ENCODE results near the gene RND1. TPM values are rescaled to one million over a fixed set of nuclear protein-coding genes. Genes with fewer than 3 reads are reported as not detected.
"Not testable (repeated sequence)": the region's sequence is repeated elsewhere in the genome, so short reads cannot be mapped to it uniquely, and the experiment has no call there.

RND1 gene
- total RNA-seq, 2 donors from 2014 or later: 0.70 TPM; not detected in 1

- no peak overlapping the region for H3K27ac ChIP-seq
- H3K36me3 ChIP-seq: no peaks in the 10 kb centered on the region
- no peaks in the 10 kb centered on the region for H3K27me3 ChIP-seq
- no peaks in the 10 kb centered on the region for H3K9me3 ChIP-seq
- no peak overlapping the region for H3K4me3 ChIP-seq
- H3K4me1 ChIP-seq: peaks cover 0 to under 1% of the 10 kb centered on the region in 2 donors
- no peak for TF ChIP-seq CTCF (IDR thresholded peaks at IDR 0.05)
- no peak for DNase-seq (ENCODE audit: low spot score)
Measured at GRCh38 chr12:48858043-48858442, 7.6 kb downstream of the RND1 start.

GRCh38 chr12:48857278-48857994 is 8.2 kb downstream of the RND1 start:
- no peak for TF ChIP-seq CTCF (IDR thresholded peaks at IDR 0.05)
- no peak overlapping the region for H3K27ac ChIP-seq

GRCh38 chr12:48856379-48856778 is 9.3 kb downstream of the RND1 start:
- DNase-seq (ENCODE audit: low spot score): no peak
- no peak for TF ChIP-seq CTCF (IDR thresholded peaks at IDR 0.05)
- Histone ChIP-seq H3K4me1 (peaks cover 0 to 11% of the 10 kb centered on the region in 2 donors), H3K9me3 (no peaks in the 10 kb centered on the region), H3K27ac (no peak overlapping the region), H3K4me3 (no peak overlapping the region), H3K27me3 (no peaks in the 10 kb centered on the region), H3K36me3 (no peaks in the 10 kb centered on the region)

More at GRCh38 chr12:48857278-48857994, 8.2 kb downstream of the RND1 start:
- Histone ChIP-seq H3K4me1 (peaks cover 0 to 7% of the 10 kb centered on the region in 2 donors), H3K36me3 (no peaks in the 10 kb centered on the region), H3K4me3 (no peak overlapping the region), H3K27me3 (no peaks in the 10 kb centered on the region), H3K9me3 (no peaks in the 10 kb centered on the region)
- DNase-seq (ENCODE audit: low spot score): no peak

- H3K27me3 ChIP-seq; DNase-seq (ENCODE audit: low spot score); H3K27ac ChIP-seq; H3K4me3 ChIP-seq; H3K36me3 ChIP-seq; H3K9me3 ChIP-seq: not testable (repeated sequence)
- H3K4me1 ChIP-seq: peaks cover 0 to 24% of the 10 kb centered on the region in 2 donors
Measured at GRCh38 chr12:48854932-48855331, 10.7 kb downstream of the RND1 start.

- H3K27me3 ChIP-seq: no peaks in the 10 kb centered on the region
- H3K4me3 ChIP-seq: no peak overlapping the region
- TF ChIP-seq CTCF (IDR thresholded peaks at IDR 0.05): no peak
- H3K4me1 ChIP-seq: peaks cover 0 to 27% of the 10 kb centered on the region in 2 donors
- no peaks in the 10 kb centered on the region for H3K36me3 ChIP-seq
- no peak overlapping the region for H3K27ac ChIP-seq
- no peaks in the 10 kb centered on the region for H3K9me3 ChIP-seq
- no peak for DNase-seq (ENCODE audit: low spot score)
Measured at GRCh38 chr12:48854488-48854887, 11.2 kb downstream of the RND1 start.

GRCh38 chr12:48852734-48853688 is 12.7 kb downstream of the RND1 start:
- Histone ChIP-seq H3K9me3 (no peaks in the 10 kb centered on the region), H3K36me3 (no peaks in the 10 kb centered on the region), H3K4me3 (peak overlapping the region; percentile 86 to 95), H3K27ac (peak overlapping the region in 1 of 2 donors; percentile 65), H3K27me3 (no peaks in the 10 kb centered on the region), H3K4me1 (peaks cover 0 to 27% of the 10 kb centered on the region in 2 donors)
- peak; percentile 97 for DNase-seq (ENCODE audit: low spot score)
- peak; percentile 80 to 89 for TF ChIP-seq CTCF (IDR thresholded peaks at IDR 0.05)

Measured in right atrium auricular region (tissue), 2 donors.